HG03060 (cell line): ENCODE data around the gene CFAP221.
"Not testable (repeated sequence)": the region's sequence is repeated elsewhere in the genome, so short reads cannot be mapped to it uniquely, and the experiment has no call there.

Experiments
- ATAC-seq: cut with Tn5 transposase; IDR thresholded peaks from one replicate; pipeline ENCODE4 v1.9.1; 2021; ENCODE audit warnings: low read depth, moderate number of reproducible peaks; ENCODE audit not compliant: unreplicated experiment

Gene CFAP221

DNA sequence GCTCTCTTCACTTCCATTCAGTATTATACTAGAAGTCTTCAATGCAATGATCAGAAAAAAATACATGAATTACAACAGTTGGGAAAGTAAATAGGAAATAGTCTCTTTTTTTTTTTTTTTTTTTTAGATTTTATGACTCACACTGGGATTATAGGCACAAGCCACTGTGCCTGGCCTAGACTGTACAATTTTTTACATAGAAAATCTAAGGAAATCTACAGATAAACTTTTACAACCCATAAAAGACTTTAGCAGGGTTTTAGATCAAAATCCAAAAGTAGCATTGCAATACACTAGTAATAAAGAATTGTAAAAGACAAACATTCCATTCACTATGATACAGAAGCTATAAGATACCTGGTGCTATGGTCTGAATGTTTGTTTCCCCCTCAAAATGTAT is 39.0 kb downstream of the CFAP221 start:
- ATAC-seq: no peak

DNA sequence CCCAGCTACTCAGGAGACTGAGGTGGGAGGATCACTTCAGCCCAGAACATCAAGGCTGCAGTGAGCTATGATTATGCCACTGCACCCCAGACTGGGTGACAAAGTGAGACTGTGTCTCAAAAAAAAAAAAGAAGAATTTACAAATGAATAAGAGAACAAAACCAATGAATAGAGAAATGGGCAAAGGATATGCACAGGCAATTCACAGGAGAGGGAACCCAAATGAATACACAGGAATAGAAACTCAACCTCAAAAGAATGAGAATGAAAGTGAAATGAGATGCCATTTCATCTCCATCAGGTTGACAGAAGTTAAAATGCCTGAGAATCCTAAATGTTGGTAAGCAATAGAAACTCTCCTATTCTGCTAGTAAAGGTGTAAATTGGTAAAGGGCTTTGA is 40.2 kb downstream of the CFAP221 start:
- no peak for ATAC-seq

- ATAC-seq: no peak
These were observed 41.8 kb downstream of the CFAP221 start for GRCh38 chr2:119586085-119586484.

DNA sequence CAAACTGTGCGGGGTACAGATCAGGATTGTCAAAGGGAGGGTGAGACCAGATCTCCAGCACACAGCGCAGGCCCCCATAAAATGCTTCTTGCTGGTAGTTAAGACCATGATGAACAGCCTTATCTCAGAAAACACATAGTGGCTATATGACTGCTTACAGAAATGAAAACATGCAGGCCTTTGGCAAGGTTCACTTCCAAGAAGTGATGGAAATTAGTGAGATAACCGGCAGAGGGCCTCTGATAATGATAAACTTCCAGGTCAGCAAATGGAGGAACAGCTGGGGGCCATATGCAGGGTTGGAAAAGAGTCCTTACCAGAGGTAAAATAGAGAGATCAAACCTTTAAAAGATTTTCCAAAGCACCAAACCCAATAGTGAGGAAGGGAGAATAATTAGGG is 46.6 kb downstream of the CFAP221 start:
- no peak for ATAC-seq

- no peak for ATAC-seq
These were observed 47.3 kb downstream of the CFAP221 start for GRCh38 chr2:119591523-119591922.

DNA sequence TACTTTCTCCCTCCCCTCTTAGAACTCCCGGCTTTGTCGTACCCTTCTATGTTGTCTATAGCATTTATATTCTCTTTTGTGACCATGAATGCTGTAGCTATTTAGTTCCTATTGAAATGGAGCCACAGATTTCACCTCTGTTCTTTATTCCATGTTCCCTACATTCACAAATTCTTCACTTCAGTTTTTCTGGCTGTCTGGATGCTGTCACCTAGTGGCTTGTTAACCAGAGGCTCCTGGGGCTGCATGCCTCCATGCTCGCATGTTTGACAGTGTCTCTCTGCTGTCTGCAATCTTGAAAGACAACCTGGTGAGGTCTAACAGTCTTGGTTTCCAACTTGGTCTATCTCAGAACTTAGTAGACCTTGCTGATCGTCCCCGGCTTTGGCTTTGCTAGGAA is 48.2 kb downstream of the CFAP221 start:
- no peak for ATAC-seq

DNA sequence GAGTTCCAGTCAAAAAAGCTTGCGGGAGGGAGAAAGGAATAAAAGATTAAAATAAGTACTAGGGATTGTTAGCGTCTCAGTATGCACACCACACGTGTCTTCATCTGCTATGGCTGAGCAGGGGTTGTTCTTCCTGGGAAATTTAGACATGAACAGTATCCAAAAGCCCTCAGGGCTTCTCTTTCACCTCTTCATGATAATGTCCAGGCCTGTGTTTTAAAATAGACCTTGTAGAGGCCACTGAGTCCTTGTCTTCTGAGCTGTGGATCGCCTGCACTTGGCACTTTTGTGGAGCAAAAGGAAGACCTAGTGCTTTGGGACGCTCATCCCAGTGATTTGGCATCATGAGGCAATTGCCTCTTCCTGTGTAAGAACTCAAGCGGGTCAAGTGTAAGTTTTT is 52.4 kb downstream of the CFAP221 start:
- ATAC-seq: no peak

- ATAC-seq: no peak
These were observed 54.5 kb downstream of the CFAP221 start for GRCh38 chr2:119598596-119599263.

- no peak for ATAC-seq
These were observed 55.1 kb downstream of the CFAP221 start for GRCh38 chr2:119599384-119599783.

DNA sequence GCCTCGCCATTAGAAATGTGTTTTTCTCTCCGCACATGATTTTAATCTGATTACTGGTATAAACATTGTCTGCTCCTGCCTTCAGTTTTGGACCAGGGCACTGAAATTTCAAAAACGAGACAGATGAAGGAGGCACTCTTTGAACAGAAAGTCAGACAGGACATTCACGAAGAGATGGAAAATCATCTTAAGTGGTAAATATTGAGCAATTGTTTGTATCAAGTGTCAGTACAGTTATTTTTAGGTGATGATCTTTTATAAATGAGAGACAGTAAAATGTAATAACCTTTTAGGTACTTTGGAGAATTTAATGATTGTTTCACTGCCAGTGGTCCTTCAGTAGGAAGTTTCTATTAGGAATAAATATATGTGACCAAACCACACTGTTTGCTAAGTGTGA is 60.8 kb downstream of the CFAP221 start:
- ATAC-seq: no peak

GRCh38 chr2:119606674-119607073 is 62.4 kb downstream of the CFAP221 start:
- ATAC-seq: no peak

GRCh38 chr2:119608553-119608952 is 64.3 kb downstream of the CFAP221 start:
- no peak for ATAC-seq

- ATAC-seq: no peak
These were observed 65.1 kb downstream of the CFAP221 start for GRCh38 chr2:119609337-119609736.

- ATAC-seq: not testable (repeated sequence)
These were observed 69.9 kb downstream of the CFAP221 start for GRCh38 chr2:119614140-119614539.

- no peak for ATAC-seq
These were observed 72.2 kb downstream of the CFAP221 start for GRCh38 chr2:119616421-119616820.

- no peak for ATAC-seq
These were observed 73.2 kb downstream of the CFAP221 start for GRCh38 chr2:119617455-119617854.

DNA sequence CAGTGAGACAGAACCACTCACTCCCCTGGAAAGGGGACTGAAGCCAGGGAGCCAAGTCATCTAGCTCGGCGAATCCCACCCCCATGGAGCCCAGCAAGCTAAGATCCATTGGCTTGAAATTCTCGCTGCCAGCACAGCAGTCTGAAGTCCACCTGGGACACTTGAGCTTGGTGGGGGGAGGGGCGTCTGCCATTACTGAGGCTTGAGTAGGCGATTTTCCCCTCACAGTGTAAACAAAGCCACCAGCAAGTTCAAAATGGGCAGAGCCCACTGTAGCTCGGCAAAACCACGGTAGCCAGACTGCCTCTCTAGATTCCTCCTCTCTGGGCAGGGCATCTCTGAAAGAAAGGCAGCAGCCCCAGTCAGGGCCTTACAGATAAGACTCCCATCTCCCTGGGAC is 74.5 kb downstream of the CFAP221 start:
- not testable (repeated sequence) for ATAC-seq

- no peak for ATAC-seq
These were observed 81.0 kb downstream of the CFAP221 start for GRCh38 chr2:119625226-119625625.

DNA sequence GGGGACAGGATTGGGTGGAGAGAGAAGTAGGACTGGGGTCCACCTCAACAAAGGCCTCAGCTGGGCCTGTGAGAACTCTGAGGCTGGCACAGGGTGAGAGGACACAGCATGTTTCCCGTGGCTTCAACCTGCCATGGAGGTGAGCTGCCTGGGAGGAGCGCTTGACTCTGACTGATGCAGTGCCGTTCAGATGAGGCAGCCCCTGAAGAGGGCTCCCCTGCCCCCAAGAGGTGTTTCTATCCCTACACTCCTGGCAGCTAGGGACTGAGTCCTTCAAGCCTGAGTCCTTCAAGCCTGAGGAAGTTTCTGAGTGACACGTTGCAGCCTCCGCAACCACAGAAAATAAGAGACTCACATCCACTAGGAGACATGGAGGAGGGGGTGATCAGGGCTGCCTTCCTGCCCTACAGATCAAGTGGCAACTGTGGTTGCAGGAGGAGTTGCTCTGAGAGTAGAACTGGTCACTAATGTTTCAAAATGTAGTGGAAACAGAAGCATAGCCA is 85.1 kb downstream of the CFAP221 start:
- no peak for ATAC-seq

DNA sequence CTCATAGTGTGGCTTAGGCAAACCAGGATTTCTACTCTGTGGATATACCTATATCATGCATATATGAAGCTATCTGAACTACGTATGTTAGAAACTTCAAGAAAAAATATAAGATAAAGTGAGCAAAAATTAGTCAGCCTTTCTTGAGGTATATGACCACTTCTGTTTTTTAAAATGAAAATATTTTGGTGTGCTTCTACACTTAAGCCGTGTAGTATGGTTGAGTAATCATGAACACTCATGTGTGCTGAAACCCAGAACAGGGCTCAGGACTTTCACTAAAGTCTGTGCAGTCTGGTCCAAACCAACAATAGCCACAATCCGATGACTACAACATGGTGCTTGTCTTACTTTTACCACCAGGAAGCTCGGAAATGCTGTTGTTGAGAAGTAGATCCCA is 85.9 kb downstream of the CFAP221 start:
- no peak for ATAC-seq

DNA sequence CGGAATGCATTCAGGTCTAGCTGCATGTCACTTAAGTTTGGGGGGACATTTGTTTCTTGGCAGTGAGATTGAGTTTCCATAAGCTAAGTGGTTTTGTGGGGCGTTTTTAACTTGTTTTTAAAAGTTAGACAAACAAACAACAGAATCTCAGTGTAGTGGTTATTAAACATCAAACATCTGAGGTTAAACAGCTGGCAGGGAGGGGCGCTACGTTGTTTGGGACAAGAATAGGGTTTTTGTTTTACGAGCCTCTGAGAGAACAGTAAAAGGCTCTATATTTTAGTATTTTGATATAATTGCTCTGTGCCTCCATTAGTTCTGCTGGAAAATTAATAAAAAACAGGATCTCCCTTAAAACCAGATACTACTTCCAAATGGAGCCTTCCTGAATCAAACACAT is 93.1 kb downstream of the CFAP221 start:
- ATAC-seq: no peak

GRCh38 chr2:119638246-119638645 is 94.0 kb downstream of the CFAP221 start:
- ATAC-seq: no peak
